OCI-LY1 (cell line): Measurements from ENCODE around the gene TMEM132C.

Experiments used
- CTCF ChIP-seq: fragments of 200-600 bp; sonication (generic), shearing (Covaris generic); IDR thresholded peaks from 2 replicates; pipeline ENCODE4 v1.5.1; 2017; ENCODE audit warnings: mild to moderate bottlenecking, antibody characterized with exemption, low read length, moderate library complexity, mixed read lengths
- EZH2 ChIP-seq: fragments of 200-600 bp; sonication (generic), shearing (Covaris generic); IDR thresholded peaks from 2 replicates; pipeline ENCODE4 v1.8.0; 2017; ENCODE audit warnings: borderline replicate concordance, mixed run types, mild to moderate bottlenecking, antibody characterized with exemption, low read length, moderate library complexity, mixed read lengths

GRCh38 chr12:128657378-128657777, 390.4 kb downstream of the TMEM132C start:
- TF ChIP-seq CTCF (no peak), EZH2 (no peak)
